Cerebellar nuclear complex (tissue), 1 donor: ENCODE data around the gene TXNDC17.
"Not testable (repeated sequence)": the region's sequence is repeated elsewhere in the genome, so short reads cannot be mapped to it uniquely, and the experiment has no call there.

Experiments used
- DNase-seq, 2 experiments: peaks; one replicate each; lab custom pipeline; 2025; lab: John Stamatoyannopoulos, UW

TXNDC17 gene

DNA sequence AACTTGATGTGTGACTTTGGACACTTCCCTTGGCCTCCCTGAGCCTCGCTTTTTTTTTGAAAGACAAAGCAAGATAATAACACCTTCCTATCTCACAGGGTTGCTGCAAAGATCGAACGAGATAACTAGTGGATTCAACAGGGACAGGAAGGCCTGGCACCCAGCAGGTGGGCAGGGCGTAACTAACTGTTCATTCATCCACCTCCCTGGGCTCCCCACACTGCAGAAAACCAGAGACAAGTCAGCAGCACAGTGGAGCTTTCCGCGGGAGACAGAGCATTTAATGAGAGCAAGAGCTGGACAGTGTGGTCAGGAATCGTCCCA lies 43.6 kb downstream of the TXNDC17 start:
- DNase-seq: no peak

DNA sequence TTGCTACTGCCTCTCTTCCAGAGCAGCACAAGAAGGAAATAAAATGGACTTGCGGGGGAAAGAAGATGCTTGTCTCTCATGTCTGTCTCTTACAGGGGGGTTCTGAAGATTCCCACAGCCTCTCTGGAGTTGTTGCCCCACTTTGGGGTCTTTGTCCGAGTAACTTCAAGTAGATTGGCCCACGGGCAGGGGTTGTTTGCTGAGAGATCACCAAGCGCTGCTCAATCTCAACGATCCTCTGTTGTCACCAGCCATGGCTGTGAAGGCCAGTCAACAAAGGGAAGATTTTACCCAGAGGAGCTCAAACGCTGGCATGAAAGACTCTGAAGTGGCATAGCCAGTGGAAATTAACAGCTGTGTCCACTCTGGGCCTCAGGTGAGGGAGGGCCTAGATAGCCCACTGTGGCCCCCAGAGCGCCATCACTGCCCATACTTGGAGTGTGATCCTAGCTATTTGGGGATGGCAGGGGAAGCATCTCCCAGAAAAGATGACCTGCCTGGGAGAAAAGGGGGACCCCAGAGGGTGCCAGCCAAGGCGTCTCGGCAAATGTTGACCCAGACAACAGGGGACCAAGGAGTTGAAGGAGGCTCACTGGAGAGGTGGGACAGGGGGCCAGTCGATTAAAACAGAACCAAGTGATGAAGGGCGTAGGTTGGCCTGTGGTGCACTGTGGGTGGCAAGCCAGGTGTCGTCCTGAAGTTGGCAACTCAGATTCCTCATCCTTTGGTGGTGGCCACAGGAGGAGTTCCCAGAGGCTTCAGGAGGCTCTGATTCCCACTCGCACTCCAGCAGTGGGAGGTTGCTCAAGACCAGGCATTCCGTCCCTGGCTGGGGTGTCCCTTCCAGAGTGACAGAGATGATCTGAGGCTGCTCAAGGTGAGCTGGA lies 44.3 kb downstream of the TXNDC17 start:
- no peak for DNase-seq

DNA sequence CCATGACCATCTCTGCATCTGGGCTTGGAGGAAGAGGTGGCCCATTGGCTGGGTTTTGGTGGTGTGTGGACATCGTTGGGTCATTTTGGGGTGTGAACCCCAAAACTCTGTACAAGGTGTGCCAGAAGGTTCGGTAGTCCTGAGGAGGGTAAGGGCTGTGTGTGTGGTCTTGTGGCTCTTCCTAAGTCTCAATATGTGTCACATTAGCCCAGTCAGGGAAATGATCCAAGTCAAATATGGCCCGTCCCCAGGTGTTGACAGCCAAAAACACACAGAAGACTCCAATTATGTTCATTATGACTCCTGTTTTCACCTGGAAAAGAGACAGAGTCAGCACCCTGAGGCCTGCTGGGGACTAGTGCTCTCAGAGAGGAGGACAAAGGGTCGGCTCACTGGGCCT lies 45.2 kb downstream of the TXNDC17 start:
- no peak for DNase-seq

DNA sequence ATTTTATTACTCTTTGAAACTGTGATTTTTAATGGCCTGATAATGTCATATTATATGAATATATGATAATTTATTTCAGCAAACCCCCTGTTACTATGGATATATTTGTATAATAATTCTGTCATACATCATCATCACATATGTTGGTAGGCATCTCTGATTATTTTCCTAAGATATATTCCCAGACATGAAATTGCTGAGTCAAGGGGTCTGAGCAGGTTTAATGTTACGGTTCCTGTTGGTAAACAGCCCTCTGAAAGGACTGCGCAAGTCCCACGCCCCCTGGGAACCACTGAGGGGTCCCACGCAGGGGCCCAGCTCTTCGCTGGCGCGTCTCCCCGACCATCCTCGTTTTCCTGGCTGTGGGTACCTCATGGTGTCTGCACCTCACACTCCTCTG lies 48.1 kb downstream of the TXNDC17 start:
- no peak for DNase-seq

DNA sequence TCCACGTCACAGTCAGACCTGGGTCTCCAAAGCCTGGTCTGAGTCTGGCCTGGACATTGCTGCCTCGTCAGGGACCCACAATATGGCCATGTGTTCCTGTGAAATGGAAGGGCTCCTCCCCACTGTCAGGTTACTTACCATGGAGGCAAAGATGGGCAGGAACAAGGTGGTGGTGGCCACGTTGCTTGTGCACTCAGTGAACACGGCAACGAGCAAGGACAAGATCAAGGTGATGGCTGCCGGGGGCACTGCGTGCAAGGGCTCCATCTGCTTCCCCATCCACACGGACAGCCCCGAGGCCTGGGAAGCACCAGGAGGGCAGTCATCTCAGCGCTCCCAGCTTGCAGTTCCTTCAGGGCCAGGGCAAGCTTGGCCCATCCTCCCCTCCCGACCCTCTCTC lies 49.8 kb downstream of the TXNDC17 start:
- no peak for DNase-seq

DNA sequence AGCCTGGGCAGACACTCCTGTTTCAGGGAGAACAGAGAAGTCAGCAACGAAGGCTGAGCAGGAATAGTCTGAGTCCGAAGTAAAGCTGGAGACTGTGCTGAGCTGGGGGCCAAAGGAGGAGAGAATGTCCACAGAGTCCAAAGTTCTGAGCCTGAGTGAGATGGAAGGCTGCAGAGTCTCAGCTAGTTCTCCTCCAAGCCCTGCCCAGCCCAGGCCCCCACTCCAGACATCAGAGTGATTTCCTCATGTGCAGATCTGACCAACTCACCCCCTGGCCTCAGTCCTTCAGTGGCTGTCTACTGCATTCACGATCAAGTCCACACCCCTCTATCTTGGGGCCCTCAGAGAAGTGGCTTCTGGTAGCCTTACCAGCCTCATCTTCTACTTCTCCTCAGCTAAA lies 50.7 kb downstream of the TXNDC17 start:
- DNase-seq: no peak

DNA sequence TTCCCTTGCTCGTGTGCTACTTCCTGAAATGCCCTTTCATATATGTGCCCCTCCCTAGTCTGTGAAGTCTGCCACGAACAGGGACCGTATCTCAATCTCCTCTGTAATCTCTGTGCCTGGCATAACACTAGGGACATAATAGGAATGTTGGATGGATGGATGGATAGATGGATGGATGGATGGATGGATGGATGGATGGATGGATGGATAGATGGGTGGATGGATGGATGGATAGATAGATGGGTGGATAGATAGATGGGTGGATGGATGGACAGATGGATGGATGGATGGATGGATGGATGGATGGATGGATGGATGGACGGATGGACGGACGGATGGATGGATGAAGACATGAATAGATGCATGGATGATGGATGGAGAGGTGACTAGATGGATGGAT lies 51.1 kb downstream of the TXNDC17 start:
- not testable (repeated sequence) for DNase-seq
